Prostate gland (tissue), 2 donors: ENCODE data around the gene CEMIP. TPM values are rescaled to one million over a fixed set of nuclear protein-coding genes. Genes with fewer than 3 reads are reported as not detected.

Experiments used
- DNase-seq: peaks from one replicate; pipeline ENCODE4 v3.0.0-alpha.2; 2019; ENCODE audit warnings: low spot score
- H3K27ac ChIP-seq, 2 donors: fragments of 200-600 bp; sonication (generic); 2 replicates each; pipeline ENCODE4 v1.5.1; 2017 to 2019
- H3K27me3 ChIP-seq: fragments of 200-600 bp; sonication (generic); replicated peaks from 2 replicates; pipeline ENCODE4 v1.5.1; 2019; ENCODE audit not compliant: insufficient read depth
- H3K36me3 ChIP-seq, 2 donors: fragments of 200-600 bp; sonication (generic); 1 replicate in 1 of 2; 2 replicates in 1 of 2; pipeline versions ENCODE4 v1.5.1 to v1.8.1; 2017 to 2019
- H3K4me1 ChIP-seq: fragments of 200-600 bp; sonication (generic); replicated peaks from 2 replicates; pipeline ENCODE4 v1.5.1; 2019
- H3K4me3 ChIP-seq, 2 donors: fragments of 200-600 bp; sonication (generic); 2 replicates each; pipeline ENCODE4 v1.5.1; 2017 to 2019
- H3K9me3 ChIP-seq: fragments of 200-600 bp; sonication (generic); 2 replicates; pipeline ENCODE4 v1.5.1; 2017
- POLR2A ChIP-seq: fragments of 450-650 bp; IDR thresholded peaks from one replicate; pipeline ENCODE4 v1.6.1; 2016; ENCODE audit warnings: antibody characterized with exemption, mild to moderate bottlenecking
- POLR2AphosphoS5 ChIP-seq: sonication (generic); formaldehyde crosslinking; IDR thresholded peaks from one replicate; pipeline ENCODE4 v1.6.1; 2017; ENCODE audit warnings: antibody characterized with exemption
- WGBS: methylation state at CpG from one replicate; pipeline ENCODE4 v1.1.5; 2018; 5-methylcytosine and 5-hydroxymethylcytosine counted together
- intact Hi-C: fragments of 100-400 bp; cut with DNase I; formaldehyde crosslinking; loops from one replicate; pipeline ENCODE4 v1.14.2; 2022
- total RNA-seq, 2 donors: library from RNA; depleted of rRNA; stranded (reverse); fragments of >200 nt; gene quantifications; one replicate each; pipeline ENCODE4 v1.1.0, GENCODE V29; 2016
- TF ChIP-seq, protein P1 (sequence below), 4 experiments: fragments of 200-600 bp in 2 of 4; fragments of 450-650 bp in 2 of 4; sonication (generic) in 2 of 4; IDR thresholded peaks; 1 replicate in 3 of 4; 2 replicates in 1 of 4; pipeline ENCODE4 v1.5.1; 2016 to 2019; ENCODE audit warnings: antibody characterized with exemption in 4 of 4, mild to moderate bottlenecking in 2 of 4, moderate library complexity in 2 of 4

CEMIP gene
- total RNA-seq, 2 donors from 2014 or later: 1.6 to 13.5 TPM

DNA sequence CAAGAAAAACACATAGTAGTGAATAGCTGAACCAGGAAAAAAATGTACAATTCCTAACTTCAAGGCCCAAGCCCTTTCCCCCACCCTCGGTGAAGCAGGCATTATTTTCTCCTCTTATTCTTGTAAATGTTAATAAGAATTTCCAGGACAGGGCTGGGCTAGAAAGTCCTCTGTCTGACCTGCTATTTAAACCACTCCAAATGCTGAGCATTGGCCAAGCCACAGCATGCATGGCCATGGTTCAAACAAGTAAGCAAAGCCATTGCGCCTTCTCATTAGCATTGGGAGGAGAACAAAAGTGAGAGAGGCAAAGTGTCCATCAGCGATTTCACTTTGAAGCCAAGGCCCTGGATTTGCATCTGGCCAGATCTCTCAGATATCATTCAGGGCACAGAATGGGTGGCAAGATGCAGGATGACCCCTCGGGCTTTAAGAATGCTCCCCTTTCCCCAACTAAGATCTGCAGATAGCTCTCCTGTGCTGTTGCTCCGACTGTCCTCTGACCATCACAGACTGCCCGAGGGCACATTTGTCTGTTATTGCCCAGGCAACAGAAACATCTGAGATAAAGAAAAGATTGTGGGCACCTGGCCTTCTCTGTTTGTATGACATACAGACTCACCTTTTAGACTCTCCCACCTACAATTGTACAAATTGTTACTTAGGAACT lies 46.3 kb downstream of the CEMIP start:
- peak; percentile 61 for DNase-seq
- intact Hi-C loops: no loop called here
- no peak overlapping the region for H3K27ac ChIP-seq

DNA sequence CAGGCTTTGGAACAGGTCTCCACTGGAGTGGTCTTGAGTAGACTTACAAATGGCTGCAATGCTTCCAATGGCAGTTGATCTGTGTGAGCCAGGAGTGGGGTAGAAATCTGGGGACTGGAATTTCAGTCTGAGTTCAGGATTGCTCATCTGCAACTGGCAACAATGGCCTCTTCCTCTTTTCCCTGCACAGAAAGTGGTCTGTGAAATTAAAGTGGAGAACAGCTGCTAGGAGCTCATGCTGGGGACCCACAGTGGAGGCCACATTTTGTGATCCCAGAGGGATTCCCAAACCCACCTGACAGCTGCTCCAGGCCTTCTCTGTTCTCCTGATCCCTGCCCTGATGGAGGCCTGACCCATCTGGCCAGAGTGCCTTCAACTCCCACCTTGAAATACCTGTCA lies 49.6 kb downstream of the CEMIP start:
- no peak overlapping the region for H3K4me3 ChIP-seq
- H3K4me1 ChIP-seq: no peaks in the 10 kb centered on the region
- DNase-seq: no peak
- intact Hi-C loops: no loop called here
- no peaks in the 10 kb centered on the region for H3K27me3 ChIP-seq
- no peaks in the 10 kb centered on the region for H3K9me3 ChIP-seq
- TF ChIP-seq POLR2A: no peak
- TF ChIP-seq, protein P1, sequence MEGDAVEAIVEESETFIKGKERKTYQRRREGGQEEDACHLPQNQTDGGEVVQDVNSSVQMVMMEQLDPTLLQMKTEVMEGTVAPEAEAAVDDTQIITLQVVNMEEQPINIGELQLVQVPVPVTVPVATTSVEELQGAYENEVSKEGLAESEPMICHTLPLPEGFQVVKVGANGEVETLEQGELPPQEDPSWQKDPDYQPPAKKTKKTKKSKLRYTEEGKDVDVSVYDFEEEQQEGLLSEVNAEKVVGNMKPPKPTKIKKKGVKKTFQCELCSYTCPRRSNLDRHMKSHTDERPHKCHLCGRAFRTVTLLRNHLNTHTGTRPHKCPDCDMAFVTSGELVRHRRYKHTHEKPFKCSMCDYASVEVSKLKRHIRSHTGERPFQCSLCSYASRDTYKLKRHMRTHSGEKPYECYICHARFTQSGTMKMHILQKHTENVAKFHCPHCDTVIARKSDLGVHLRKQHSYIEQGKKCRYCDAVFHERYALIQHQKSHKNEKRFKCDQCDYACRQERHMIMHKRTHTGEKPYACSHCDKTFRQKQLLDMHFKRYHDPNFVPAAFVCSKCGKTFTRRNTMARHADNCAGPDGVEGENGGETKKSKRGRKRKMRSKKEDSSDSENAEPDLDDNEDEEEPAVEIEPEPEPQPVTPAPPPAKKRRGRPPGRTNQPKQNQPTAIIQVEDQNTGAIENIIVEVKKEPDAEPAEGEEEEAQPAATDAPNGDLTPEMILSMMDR (IDR thresholded peaks at IDR 0.05): no peak
- TF ChIP-seq POLR2AphosphoS5: no peak
- H3K27ac ChIP-seq: no peak overlapping the region
- H3K36me3 ChIP-seq: no peaks in the 10 kb centered on the region

More for the DNA sequence above, 46.3 kb downstream of the CEMIP start:
- Histone ChIP-seq H3K36me3 (no peaks in the 10 kb centered on the region), H3K4me1 (no peaks in the 10 kb centered on the region), H3K9me3 (no peaks in the 10 kb centered on the region), H3K27me3 (no peaks in the 10 kb centered on the region), H3K4me3 (no peak overlapping the region)
- TF ChIP-seq POLR2A (no peak), POLR2AphosphoS5 (peak; percentile 73)
- TF ChIP-seq, protein P1 (IDR thresholded peaks at IDR 0.05): no peak
- 28% methylated on average over 6 of the region's 6 CpGs for WGBS

DNA sequence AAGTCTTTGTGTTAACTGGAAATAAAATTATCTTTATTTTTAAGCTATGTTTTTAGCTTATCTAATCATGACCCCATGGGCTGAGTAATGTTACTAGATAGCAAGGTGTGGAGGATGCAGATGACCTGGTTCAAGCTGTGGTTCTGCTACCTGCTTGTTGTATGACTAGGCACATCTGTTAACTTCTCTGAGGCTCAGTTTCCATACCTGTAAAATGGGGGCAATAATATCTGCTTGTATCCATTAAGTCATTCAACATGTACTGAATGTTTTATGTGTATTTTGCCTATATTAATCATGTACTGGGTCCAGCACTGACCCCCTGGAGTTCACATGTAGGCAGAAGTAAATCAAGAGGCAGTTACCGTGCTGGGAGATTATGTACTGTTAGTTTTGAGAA lies 51.5 kb downstream of the CEMIP start:
- Histone ChIP-seq H3K9me3 (no peaks in the 10 kb centered on the region), H3K27me3 (no peaks in the 10 kb centered on the region), H3K4me1 (no peaks in the 10 kb centered on the region), H3K36me3 (no peaks in the 10 kb centered on the region), H3K4me3 (no peak overlapping the region), H3K27ac (no peak overlapping the region)
- WGBS: 100% methylated on average over 1 of the region's 1 CpG
- no peak for TF ChIP-seq POLR2A
- TF ChIP-seq, protein P1 (IDR thresholded peaks at IDR 0.05): no peak
- DNase-seq: no peak
- intact Hi-C loops: no loop called here

DNA sequence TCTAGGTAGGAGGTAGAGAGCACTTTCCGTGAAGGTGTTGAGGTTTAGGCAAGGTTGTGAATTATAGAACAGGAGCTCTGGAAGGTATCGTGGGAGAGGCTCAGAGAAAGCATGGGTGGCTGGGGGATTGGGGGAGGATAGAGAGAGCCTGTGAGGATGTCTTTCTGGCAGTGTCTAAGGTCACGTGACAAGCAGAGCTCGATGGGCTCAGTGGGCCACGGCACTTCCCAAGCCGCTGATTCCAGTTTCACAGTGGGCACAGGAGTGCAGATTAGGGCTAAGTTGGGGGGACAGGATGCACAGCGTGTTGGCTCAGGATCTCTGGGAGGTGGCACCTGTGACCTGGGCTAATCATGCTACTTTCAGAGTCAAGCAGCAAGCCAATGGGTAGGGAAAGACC lies 52.0 kb downstream of the CEMIP start:
- DNase-seq: no peak
- TF ChIP-seq POLR2AphosphoS5: no peak
- TF ChIP-seq POLR2A: no peak
- TF ChIP-seq, protein P1 (IDR thresholded peaks at IDR 0.05): no peak
- intact Hi-C loops: no loop called here
- Histone ChIP-seq H3K36me3 (no peaks in the 10 kb centered on the region), H3K9me3 (no peaks in the 10 kb centered on the region), H3K4me1 (no peaks in the 10 kb centered on the region), H3K27ac (no peak overlapping the region), H3K27me3 (no peaks in the 10 kb centered on the region), H3K4me3 (no peak overlapping the region)
- WGBS: 90% methylated on average over 7 of the region's 7 CpGs

DNA sequence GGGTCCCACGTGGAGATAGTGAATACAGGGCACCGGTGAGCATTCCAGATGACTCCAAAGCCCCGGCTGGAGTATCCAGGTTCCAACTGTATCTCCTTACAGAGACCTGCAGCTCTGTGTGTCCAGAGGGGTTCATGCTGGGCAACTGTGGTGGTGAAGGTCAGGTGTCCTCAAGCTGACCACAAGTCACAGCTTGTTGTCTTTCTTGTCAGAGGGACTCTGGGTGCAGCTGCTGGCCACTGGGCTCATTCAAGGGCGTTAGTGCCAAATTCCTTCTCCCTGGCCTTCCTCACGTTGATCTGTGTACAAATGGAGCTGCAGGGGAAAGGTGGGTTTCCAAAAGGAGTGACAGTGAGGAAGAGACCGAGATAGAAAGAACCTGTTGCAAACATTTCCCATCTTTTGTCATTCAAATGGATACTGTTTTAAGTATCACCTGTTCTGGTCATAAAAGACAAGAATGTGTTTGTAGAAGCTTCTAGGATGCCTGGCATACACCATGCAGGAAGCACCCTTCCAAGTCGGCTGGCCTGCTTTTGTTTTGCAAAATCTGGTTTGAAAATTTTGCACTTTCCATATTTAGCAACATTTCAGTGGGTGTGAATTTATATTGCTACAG lies 52.5 kb downstream of the CEMIP start:
- TF ChIP-seq POLR2A (no peak), POLR2AphosphoS5 (no peak)
- TF ChIP-seq, protein P1 (IDR thresholded peaks at IDR 0.05): no peak
- WGBS: 59% methylated on average over 7 of the region's 7 CpGs
- H3K9me3 ChIP-seq: no peaks in the 10 kb centered on the region

More for the DNA sequence above, 52.5 kb downstream of the CEMIP start:
- Histone ChIP-seq H3K4me1 (no peaks in the 10 kb centered on the region), H3K4me3 (no peak overlapping the region), H3K36me3 (no peaks in the 10 kb centered on the region), H3K27me3 (no peaks in the 10 kb centered on the region), H3K27ac (no peak overlapping the region)
- DNase-seq: no peak
- intact Hi-C loops: no loop called here
